KMS-11 (cell line): ENCODE measurements around the gene CERS6.

Experiments
- H2AFZ ChIP-seq: fragments of 200-600 bp; sonication (generic); 2 replicates; pipeline ENCODE4 v1.6.1; 2016; ENCODE audit warnings: antibody characterized with exemption, mixed run types, low read depth
- H3K27ac ChIP-seq: fragments of 200-600 bp; sonication (generic); 2 replicates; pipeline ENCODE4 v1.6.1; 2016; ENCODE audit warnings: mild to moderate bottlenecking, mixed run types
- H3K27me3 ChIP-seq: fragments of 200-600 bp; sonication (generic); 2 replicates; pipeline ENCODE4 v1.6.1; 2017; ENCODE audit warnings: mild to moderate bottlenecking, low read depth, mixed run types, moderate library complexity; ENCODE audit not compliant: insufficient read depth
- H3K36me3 ChIP-seq: fragments of 200-600 bp; sonication (generic); 2 replicates; pipeline ENCODE4 v1.6.1; 2017; ENCODE audit warnings: mild to moderate bottlenecking, mixed run types; ENCODE audit not compliant: insufficient read depth
- H3K4me1 ChIP-seq: fragments of 200-600 bp; sonication (generic); 2 replicates; pipeline ENCODE4 v1.6.1; 2016; ENCODE audit warnings: mild to moderate bottlenecking, low read depth, mixed run types; ENCODE audit not compliant: poor library complexity, severe bottlenecking
- H3K4me2 ChIP-seq: fragments of 200-600 bp; sonication (generic); 2 replicates; pipeline ENCODE4 v1.7.0; 2016; ENCODE audit warnings: mild to moderate bottlenecking, mixed run types
- H3K4me3 ChIP-seq: fragments of 200-600 bp; sonication (generic); IDR thresholded peaks from 2 replicates; pipeline ENCODE4 v1.6.1; 2017; ENCODE audit warnings: low read depth, low read length, mixed read lengths; ENCODE audit not compliant: insufficient read depth
- H3K79me2 ChIP-seq: fragments of 200-600 bp; sonication (generic); 2 replicates; pipeline ENCODE4 v1.6.1; 2016; ENCODE audit warnings: low read depth, mixed run types; ENCODE audit not compliant: insufficient read depth
- H3K9ac ChIP-seq: fragments of 200-600 bp; sonication (generic); 2 replicates; pipeline ENCODE4 v1.6.1; 2016; ENCODE audit warnings: mild to moderate bottlenecking, mixed run types
- H4K20me1 ChIP-seq: fragments of 200-600 bp; sonication (generic); 2 replicates; pipeline ENCODE4 v1.6.1; 2016; ENCODE audit warnings: mild to moderate bottlenecking, mixed run types; ENCODE audit not compliant: insufficient read depth
- CTCF ChIP-seq: fragments of 200-600 bp; sonication (generic); conservative IDR thresholded peaks from 2 replicates; pipeline ENCODE4 v1.6.1; 2017; ENCODE audit warnings: low read depth, mild to moderate bottlenecking, antibody characterized with exemption, low read length, moderate library complexity, mixed read lengths

The CERS6 gene

GRCh38 chr2:168703926-168704325 is 247.9 kb downstream of the CERS6 start:
- no peak overlapping the region for H3K9ac ChIP-seq
- no peak overlapping the region for H2AFZ ChIP-seq
- no peaks in the 10 kb centered on the region for H3K27me3 ChIP-seq
- H3K79me2 ChIP-seq: no peaks in the 10 kb centered on the region
- H3K4me1 ChIP-seq: no peaks in the 10 kb centered on the region
- H3K27ac ChIP-seq: no peak overlapping the region
- H3K4me2 ChIP-seq: no peak overlapping the region
- no peak overlapping the region for H3K4me3 ChIP-seq
- no peaks in the 10 kb centered on the region for H4K20me1 ChIP-seq
- TF ChIP-seq CTCF: no peak
- H3K36me3 ChIP-seq: no peaks in the 10 kb centered on the region

- H3K79me2 ChIP-seq: no peaks in the 10 kb centered on the region
Observed at GRCh38 chr2:168705534-168706470, 249.7 kb downstream of the CERS6 start.

GRCh38 chr2:168706806-168707205 is 250.7 kb downstream of the CERS6 start:
- Histone ChIP-seq H3K27ac (no peak overlapping the region), H3K36me3 (no peaks in the 10 kb centered on the region), H2AFZ (no peak overlapping the region), H3K79me2 (no peaks in the 10 kb centered on the region), H3K4me2 (no peak overlapping the region), H3K4me1 (peaks cover 9% of the 10 kb centered on the region), H3K9ac (no peak overlapping the region), H3K27me3 (no peaks in the 10 kb centered on the region), H4K20me1 (no peaks in the 10 kb centered on the region), H3K4me3 (no peak overlapping the region)
- no peak for TF ChIP-seq CTCF

More at GRCh38 chr2:168705534-168706470, 249.7 kb downstream of the CERS6 start:
- no peak overlapping the region for H3K9ac ChIP-seq
- no peaks in the 10 kb centered on the region for H3K27me3 ChIP-seq
- no peaks in the 10 kb centered on the region for H3K36me3 ChIP-seq
- H3K4me1 ChIP-seq: no peaks in the 10 kb centered on the region
- no peak overlapping the region for H2AFZ ChIP-seq
- H3K4me2 ChIP-seq: no peak overlapping the region
- H4K20me1 ChIP-seq: no peaks in the 10 kb centered on the region
- TF ChIP-seq CTCF: peak; percentile 60
- no peak overlapping the region for H3K27ac ChIP-seq
- H3K4me3 ChIP-seq: no peak overlapping the region

GRCh38 chr2:168708080-168708479 is 252.0 kb downstream of the CERS6 start:
- Histone ChIP-seq H3K4me2 (no peak overlapping the region), H3K27me3 (no peaks in the 10 kb centered on the region), H3K36me3 (no peaks in the 10 kb centered on the region), H3K79me2 (no peaks in the 10 kb centered on the region), H3K27ac (no peak overlapping the region), H3K4me3 (no peak overlapping the region), H3K9ac (no peak overlapping the region), H4K20me1 (no peaks in the 10 kb centered on the region), H3K4me1 (peaks cover 16% of the 10 kb centered on the region), H2AFZ (no peak overlapping the region)
- no peak for TF ChIP-seq CTCF
